ENCODE results near the gene DOK3.

Gene DOK3

GRCh38 chr5:177512736-177513380 is 3.2 kb upstream of the DOK3 start:
- DNase-seq (ENCODE audit: low read depth, low spot score): no peak

DNA sequence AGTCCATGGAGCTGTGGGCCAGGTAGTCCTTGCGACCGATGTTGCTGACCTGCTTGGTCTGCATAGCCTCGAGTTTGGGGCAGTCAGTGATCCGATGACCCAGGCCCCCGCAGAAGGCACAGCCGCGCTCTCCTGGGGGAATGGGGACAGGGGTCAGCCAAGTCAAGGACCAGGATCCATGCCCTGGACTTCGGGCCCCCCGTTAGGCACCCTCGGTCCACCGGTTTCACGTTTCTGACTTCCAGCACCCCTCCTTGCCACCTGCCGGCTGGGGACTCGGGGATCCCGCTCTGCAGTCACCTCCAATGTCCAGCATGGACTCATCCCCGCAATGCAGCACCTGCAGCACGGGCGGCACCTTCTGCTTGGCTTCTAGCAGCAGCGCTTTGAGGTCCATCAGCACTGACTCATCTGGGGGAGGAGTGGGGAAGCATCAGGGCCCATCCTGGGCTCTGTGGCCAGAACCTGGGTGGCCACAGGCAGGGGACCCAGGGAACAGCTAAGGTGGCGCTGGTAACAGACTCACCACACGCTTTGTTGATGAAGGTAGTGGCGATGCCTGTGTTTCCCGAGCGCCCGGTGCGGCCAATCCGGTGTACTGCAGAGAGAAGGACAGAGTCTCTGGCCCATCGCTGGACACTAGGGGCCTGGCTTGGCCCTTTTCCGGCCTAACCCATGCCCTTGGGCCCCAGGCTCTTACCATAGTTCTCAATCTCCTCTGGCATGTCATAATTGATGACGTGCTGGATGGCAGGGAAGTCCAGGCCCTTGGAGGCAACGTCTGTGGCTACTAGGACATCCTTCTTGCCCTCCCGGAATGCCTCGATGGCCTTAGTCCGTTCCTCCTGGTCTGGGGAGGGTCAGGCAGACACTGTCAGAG is 2.4 kb upstream of the DOK3 start:
- DNase-seq (ENCODE audit: low read depth, low spot score): no peak

- DNase-seq (ENCODE audit: low read depth, low spot score): no peak
These were observed 1.6 kb upstream of the DOK3 start for GRCh38 chr5:177511181-177511580.

- DNase-seq (ENCODE audit: low read depth, low spot score): no peak
These were observed 984 bp upstream of the DOK3 start for GRCh38 chr5:177510567-177511053.

DNA sequence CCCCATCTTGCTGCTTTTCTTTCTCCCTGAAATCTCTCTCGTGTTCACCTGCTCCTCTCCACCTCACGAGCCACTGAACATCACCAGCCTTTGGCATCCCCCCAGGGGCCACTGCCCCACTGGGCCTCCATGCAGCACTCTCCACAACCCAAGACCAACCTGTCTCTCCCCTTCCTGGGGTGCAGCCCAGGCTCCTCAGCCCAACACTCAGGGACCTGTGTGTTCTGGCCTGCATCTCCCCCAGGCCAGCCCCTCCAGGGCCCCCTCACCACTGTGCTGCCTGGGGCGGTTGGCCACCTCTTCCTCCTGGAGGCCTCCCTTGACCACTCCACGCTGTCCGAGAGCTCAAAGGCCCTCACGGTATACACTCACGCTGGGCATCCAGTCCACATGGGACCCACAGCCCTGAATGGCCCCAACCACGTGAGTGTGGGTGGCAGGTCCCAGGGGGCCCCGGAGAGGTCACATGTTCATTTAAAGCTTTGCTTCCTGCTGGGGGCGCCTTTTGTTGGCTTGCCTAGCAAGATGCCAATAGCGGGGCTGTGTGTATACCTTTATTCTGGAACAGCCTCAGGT is 453 bp upstream of the DOK3 start:
- DNase-seq (ENCODE audit: low read depth, low spot score): no peak

DNA sequence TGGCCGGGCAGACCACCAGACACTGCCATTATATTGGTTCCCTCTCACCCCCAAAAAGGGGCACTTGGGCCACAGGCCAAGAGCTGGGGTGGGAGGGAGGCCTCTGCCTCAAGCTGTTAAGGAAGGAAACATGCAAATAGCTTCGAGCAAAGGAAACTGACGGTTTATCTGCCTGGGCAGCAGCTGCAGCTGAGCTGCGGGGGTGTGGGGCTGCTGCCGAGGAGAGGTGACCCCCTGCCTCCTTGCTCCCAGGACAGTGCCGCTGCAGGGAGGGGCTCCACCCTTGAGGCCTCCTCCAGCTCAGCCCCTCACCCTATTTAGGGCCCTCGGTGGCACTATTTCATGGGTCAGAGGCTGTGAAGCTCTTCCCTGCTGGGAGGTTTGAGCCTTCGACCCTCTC is 789 bp downstream of the DOK3 start:
- DNase-seq (ENCODE audit: low read depth, low spot score): no peak

- no peak for DNase-seq (ENCODE audit: low read depth, low spot score)
These were observed 1.4 kb downstream of the DOK3 start for GRCh38 chr5:177508221-177508611.

GRCh38 chr5:177507596-177508220 is 1.9 kb downstream of the DOK3 start:
- no peak for DNase-seq (ENCODE audit: low read depth, low spot score)

GRCh38 chr5:177507165-177507564 is 2.5 kb downstream of the DOK3 start:
- no peak for DNase-seq (ENCODE audit: low read depth, low spot score)

DNA sequence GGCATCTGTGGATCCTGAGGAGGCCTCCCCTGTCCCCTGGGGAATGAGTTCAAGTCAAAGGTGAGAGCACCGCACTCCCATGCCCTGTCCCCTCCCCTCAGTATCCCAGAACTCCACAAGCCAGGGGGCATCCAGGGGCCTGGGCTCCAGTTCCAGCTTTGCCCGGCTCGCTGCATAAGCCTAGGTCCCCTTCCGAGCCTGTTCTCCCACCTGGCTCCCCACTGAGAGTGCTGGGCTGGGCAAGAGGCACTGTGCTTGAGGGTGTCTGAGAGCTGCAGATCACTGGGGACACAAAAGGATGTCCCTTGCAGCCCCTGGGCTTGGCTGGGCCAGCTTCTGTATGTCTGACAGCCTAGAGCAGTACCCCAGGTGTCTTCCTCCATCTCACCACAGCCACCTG is 4.6 kb downstream of the DOK3 start:
- no peak for DNase-seq (ENCODE audit: low read depth, low spot score)

- DNase-seq (ENCODE audit: low read depth, low spot score): no peak
These were observed 5.3 kb downstream of the DOK3 start for GRCh38 chr5:177504086-177505056.

DNA sequence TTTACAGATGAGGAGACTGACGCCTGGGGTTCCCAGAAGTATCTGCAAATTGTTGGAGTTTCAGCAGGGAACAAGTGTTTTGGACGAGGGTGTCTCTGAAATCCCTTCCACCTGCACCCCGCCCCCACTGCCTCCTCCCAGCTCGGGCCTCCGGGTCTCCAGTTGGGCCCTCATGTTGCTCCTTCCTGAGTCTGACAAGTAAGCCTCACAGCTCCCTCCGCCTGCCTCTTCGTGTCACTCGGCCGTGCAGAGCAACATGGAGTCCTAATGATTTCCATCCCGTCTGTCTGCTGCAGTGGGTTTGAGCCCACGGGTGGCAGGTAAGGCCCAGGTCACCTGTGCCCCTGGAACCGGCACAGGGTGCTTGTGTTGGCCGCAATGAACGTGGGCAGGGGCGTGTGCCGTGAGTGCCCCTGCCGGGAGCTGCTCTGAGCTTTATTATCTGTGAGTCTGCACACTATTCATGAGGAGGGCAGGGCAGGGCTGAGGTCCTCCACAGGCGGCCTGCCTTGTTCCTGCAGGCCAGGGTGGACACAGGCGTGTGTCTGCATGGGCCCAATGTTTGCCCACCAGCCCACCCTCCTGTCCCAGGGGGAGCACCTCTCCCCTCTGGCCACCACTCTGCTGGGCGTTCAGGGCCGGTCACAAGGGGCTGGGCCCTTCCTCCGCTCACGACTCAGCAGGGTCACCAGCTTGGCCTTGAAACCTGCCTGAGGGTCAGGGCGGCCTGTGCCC is 6.1 kb downstream of the DOK3 start:
- no peak for DNase-seq (ENCODE audit: low read depth, low spot score)

DNA sequence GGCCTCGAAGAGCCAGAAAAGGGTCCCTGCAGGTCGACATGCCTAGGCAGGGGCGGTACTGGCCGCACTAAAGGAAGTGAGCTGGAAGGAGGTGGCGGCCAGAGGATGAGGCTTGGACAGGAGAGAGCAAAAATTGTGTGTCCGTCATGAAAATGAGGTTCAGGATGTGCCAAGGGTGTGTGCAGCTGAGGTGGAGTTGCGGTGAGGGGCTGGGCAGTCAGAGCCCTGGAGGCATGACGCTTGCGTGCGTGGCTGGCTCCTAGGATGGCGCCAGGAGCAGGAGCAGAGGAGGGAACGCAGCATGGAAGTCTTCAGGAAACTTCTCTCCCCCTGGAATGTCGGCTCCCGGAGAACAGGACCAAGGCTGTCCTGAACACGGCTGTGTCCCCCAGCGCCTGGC is 6.7 kb downstream of the DOK3 start:
- DNase-seq (ENCODE audit: low read depth, low spot score): no peak

DNA sequence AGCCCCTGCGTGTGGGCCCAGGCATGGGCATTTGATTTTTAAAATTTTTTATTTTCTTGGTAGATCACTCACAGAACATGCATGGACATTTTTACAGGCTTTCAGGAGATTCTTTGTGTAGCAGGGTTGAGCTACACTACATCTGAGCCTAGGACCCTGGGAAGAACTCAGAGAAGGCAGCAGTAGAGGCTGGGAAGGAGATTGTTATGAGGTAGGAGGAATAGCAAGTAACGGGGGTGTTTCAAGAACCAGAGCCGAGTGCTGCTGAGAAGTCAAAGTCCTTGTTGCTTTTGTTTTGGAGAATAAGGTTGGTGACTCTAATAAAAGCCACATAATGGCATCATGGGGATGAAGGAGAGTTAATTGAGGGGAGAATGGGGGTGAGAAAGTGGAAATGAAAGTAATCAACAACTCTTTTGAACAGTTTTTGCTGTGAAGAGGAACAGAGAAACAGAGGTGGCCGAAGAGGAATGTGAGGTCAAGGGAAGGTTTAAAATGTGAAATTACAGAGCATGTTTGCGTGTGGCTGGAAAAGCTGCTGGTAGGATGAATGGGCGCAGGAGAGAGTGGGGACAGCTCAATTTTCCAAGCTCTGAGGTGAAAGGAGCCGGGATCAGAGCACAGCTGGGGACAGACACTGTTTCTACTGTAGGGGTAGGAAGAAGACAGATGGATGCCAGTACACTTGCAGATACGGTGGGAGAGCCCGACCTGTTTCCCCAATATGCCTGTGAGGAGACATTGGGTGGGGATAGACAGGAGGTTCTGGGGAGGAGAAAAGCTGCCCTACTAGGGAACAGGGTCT is 7.5 kb downstream of the DOK3 start:
- DNase-seq (ENCODE audit: low read depth, low spot score): no peak

DNA sequence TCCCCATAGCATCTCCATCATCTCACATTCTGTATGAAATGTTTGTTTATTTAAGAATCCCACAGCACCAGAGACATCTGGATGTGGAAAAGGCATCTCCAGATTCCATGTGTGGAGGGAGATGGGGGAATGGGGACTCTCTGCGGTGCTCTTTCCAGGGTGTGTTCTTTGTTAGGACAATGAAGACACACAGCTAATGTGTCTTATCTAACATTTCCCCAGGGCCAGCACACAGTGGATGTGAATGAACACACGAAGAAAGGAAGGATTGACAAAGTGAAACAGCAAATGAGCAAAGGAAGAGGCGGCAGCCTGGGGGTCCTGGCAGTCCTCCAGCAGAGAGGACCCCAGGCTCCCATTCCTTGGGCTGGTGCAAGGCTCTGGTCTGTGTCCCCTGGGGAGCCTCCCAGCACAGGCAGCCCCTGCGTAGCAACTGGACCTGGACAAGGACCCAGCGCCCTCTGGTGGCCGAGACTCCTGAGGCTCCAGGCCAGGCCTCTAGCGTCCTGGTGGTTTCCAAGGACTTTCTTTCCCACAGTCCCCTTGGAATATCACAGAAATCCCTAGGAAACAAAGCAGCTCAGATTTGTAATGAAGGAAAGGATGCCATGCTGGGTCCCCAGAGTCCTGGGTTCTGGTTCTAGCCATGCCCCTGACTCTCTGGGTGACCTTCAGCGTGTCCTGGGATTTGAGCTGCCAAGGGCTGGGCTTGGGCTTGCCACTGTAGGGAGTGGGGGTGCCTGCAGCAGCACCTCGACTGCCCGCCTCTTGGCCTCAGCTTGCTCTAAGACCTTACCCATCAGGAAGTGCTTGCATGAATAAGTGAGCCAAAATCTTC is 8.7 kb downstream of the DOK3 start:
- peak; percentile 91 for DNase-seq (ENCODE audit: low read depth, low spot score)

- no peak for DNase-seq (ENCODE audit: low read depth, low spot score)
These were observed 9.8 kb downstream of the DOK3 start for GRCh38 chr5:177499842-177500241.

DNA sequence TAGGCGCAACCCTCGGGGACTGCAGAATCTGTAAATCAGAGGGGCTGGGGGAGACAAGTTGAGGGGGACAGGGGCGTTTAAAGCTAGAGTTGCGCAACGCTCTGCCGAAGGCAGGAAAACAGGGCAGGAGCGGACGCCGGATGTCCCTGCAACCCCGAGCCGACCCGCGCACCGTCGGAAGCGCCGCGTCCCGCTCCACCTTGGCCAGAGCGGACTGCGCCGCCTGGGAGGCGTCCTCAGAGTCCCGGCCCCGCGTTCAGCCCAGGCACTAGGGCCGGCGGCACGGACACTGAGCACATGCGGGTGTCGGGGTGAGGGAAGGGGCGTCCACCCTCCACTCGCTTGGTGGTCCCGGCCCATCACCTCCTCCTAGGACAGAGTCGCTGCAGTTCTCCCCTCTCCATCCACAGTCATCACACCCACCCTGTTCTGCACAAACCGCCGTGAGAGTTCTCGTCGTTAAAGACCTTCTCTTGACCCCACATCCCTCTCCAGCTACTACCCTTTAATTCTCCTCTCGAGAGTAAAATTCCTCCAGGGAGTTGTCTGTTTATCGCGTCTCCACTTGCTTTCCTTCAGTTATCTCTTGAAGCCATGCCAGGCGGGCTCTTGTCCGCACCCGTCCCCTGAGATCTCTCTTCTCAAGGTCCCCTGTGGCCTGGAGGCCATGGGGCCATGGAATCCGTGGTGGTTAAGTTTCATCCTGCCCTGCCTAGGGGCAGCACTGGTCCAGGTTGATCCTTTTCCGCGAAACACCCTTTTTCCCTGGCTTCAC is 11.4 kb downstream of the DOK3 start:
- no peak for DNase-seq (ENCODE audit: low read depth, low spot score)

Data from ELF-1 (cell line).